GM12873 (cell line): ENCODE measurements around the gene PABPN1L.

ENCODE experiments used
- CTCF ChIP-seq: IDR thresholded peaks from 2 replicates; pipeline ENCODE4 v1.5.1; 2012; ENCODE audit warnings: low read depth, mild to moderate bottlenecking, moderate library complexity, low read length, control low read depth; ENCODE audit not compliant: insufficient read depth; ENCODE audit errors: missing control alignments

PABPN1L gene

GRCh38 chr16:88855736-88856121, 10.7 kb downstream of the PABPN1L start:
- no peak for TF ChIP-seq CTCF

- no peak for TF ChIP-seq CTCF
These were observed 11.3 kb downstream of the PABPN1L start for GRCh38 chr16:88855176-88855575.

GRCh38 chr16:88854306-88855111, 12.0 kb downstream of the PABPN1L start:
- TF ChIP-seq CTCF = no peak

GRCh38 chr16:88853325-88853941, 13.0 kb downstream of the PABPN1L start:
- TF ChIP-seq CTCF = no peak

GRCh38 chr16:88851616-88852015, 14.8 kb downstream of the PABPN1L start:
- TF ChIP-seq CTCF = no peak

- no peak for TF ChIP-seq CTCF
These were observed 15.8 kb downstream of the PABPN1L start for GRCh38 chr16:88850531-88851199.

- no peak for TF ChIP-seq CTCF
These were observed 17.9 kb downstream of the PABPN1L start for GRCh38 chr16:88848557-88848956.
